Colonic mucosa (tissue), 4 donors: ENCODE results near the gene RNASE13. TPM values are rescaled to one million over a fixed set of nuclear protein-coding genes. Genes with fewer than 3 reads are reported as not detected.

Experiments
- DNase-seq: peaks from one replicate; pipeline ENCODE4 v3.0.0-alpha.2; 2020
- H3K27ac ChIP-seq: fragments of 200-600 bp; one replicate; pipeline ENCODE4 v1.8.0; 2021
- H3K27me3 ChIP-seq: fragments of 200-600 bp; one replicate; pipeline ENCODE4 v1.8.0; 2021
- H3K36me3 ChIP-seq: fragments of 200-600 bp; one replicate; pipeline ENCODE4 v1.8.0; 2021
- H3K4me1 ChIP-seq: fragments of 200-600 bp; one replicate; pipeline ENCODE4 v1.8.0; 2021; ENCODE audit warnings: mild to moderate bottlenecking
- H3K4me3 ChIP-seq: fragments of 200-600 bp; one replicate; pipeline ENCODE4 v1.8.0; 2021
- H3K9ac ChIP-seq, 2 donors: one replicate each; pipeline ENCODE4 v1.7.0; 2013; ENCODE audit warnings: control low read depth in 2 of 2, low read depth in 2 of 2, low read length in 2 of 2
- H3K9me3 ChIP-seq: fragments of 200-600 bp; one replicate; pipeline ENCODE4 v1.8.0; 2021
- intact Hi-C: fragments of 100-400 bp; cut with DNase I; formaldehyde crosslinking; loops from one replicate; pipeline ENCODE4 v1.14.1; 2022
- total RNA-seq, 2 donors: library from RNA; stranded (reverse); fragmentation: NEBNext Ultra II Directional in 1 of 2; extraction: Animal tissue kit (Norgen Biotek cat#: 25700) in 1 of 2; gene quantifications; one replicate each; pipeline ENCODE4 v1.2.1, GENCODE V29; 2021
- TF ChIP-seq, protein P1 (sequence below): fragments of 200-600 bp; IDR thresholded peaks from one replicate; pipeline ENCODE4 v1.8.0; 2022; ENCODE audit warnings: antibody characterized with exemption, mild to moderate bottlenecking
- donor health status: healthy.
- donor health status: DM: no; HTN: no; CAD: no.
- donor health status: DM: no; HTN: no; CAD: no.

RNASE13 gene
- total RNA-seq, 2 donors from 2014 or later = not detected

DNA sequence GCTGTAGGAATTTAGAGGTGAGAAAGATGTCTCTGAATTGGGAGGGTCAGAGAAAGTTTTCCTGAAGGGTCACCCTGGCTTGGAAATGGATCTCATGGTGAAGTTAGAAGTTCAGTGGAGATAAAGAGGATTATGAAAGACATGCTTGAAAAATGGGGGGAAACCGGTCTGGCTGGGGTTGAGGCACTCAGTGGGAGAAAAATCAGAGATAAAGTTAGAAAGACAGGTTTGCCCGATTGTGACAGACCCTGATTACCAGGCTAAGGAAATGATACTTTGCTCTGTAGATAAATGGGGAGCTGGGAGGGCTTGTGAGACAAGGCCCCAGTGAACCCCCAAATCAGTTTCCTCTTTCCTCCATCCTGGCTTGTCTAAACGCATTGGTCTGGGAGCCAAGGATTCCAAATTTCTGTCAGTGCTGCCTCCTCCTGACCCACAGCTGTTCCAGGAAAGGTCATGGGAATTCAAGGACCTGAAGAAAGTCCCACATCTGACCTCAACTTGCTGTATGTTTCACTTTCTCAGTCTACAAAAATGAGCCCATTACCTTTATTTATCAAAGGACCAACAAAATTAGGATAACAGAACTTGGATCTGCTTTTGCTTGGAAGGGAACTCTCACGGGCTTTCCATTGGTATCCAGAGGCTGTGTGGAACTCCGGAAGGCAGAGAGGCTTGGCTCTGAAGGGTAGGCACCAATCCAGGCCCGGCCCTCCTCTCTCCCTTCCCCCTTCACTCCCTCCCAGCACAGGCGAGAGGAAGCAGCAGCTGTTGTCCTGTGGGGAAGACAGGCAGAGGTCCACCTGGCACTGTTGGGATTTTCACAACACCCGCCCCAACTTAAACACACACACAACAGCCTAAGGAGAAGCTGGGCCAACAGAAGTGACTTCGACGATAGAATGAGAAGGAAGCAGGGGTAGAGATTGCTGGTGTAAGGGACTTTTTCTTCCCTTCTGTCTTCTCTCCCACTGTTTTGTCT lies 4.1 kb upstream of the RNASE13 start:
- no peaks in the 10 kb centered on the region for H3K27me3 ChIP-seq
- intact Hi-C loops = loop anchor here (10.0 kb wide), 1 partner anchor 184 kb away; no protein-coding TSS in a partner anchor
- no peak overlapping the region for H3K4me3 ChIP-seq
- no peaks in the 10 kb centered on the region for H3K36me3 ChIP-seq
- H3K27ac ChIP-seq = peak overlapping the region; percentile 69
- peak; percentile 88 for DNase-seq
- TF ChIP-seq, protein P1, sequence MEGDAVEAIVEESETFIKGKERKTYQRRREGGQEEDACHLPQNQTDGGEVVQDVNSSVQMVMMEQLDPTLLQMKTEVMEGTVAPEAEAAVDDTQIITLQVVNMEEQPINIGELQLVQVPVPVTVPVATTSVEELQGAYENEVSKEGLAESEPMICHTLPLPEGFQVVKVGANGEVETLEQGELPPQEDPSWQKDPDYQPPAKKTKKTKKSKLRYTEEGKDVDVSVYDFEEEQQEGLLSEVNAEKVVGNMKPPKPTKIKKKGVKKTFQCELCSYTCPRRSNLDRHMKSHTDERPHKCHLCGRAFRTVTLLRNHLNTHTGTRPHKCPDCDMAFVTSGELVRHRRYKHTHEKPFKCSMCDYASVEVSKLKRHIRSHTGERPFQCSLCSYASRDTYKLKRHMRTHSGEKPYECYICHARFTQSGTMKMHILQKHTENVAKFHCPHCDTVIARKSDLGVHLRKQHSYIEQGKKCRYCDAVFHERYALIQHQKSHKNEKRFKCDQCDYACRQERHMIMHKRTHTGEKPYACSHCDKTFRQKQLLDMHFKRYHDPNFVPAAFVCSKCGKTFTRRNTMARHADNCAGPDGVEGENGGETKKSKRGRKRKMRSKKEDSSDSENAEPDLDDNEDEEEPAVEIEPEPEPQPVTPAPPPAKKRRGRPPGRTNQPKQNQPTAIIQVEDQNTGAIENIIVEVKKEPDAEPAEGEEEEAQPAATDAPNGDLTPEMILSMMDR = no peak
- H3K9me3 ChIP-seq = no peaks in the 10 kb centered on the region
- peak overlapping the region in 1 of 2 donors; percentile 30 for H3K9ac ChIP-seq
- H3K4me1 ChIP-seq = peaks cover 6% of the 10 kb centered on the region

DNA sequence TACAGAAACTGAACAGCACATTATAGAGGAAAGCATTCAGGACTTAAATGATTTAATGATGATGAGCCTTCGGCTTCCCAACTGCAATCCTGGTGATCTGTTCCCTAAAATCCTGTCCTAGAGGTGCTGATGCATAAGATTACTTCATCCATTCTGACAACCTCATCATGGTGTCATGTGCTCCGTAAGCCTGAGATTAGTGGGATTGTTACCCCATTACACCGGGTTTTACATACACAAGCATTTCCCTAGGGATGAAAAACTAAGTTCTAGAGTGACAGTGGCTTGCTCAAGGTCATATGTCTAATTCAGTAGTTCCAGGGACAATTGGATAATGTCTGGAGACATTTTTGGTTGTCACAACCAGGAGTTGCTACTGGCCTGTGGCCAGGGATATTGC lies 2.5 kb upstream of the RNASE13 start:
- no peak overlapping the region for H3K9ac ChIP-seq
- H3K27me3 ChIP-seq = no peaks in the 10 kb centered on the region
- no peaks in the 10 kb centered on the region for H3K36me3 ChIP-seq
- H3K4me3 ChIP-seq = no peak overlapping the region
- H3K9me3 ChIP-seq = no peaks in the 10 kb centered on the region
- H3K27ac ChIP-seq = no peak overlapping the region
- intact Hi-C loops = loop anchor here (10.0 kb wide), 1 partner anchor 182 kb away; no protein-coding TSS in a partner anchor
- DNase-seq = no peak
- TF ChIP-seq, protein P1 = no peak
- H3K4me1 ChIP-seq = peaks cover 6% of the 10 kb centered on the region

DNA sequence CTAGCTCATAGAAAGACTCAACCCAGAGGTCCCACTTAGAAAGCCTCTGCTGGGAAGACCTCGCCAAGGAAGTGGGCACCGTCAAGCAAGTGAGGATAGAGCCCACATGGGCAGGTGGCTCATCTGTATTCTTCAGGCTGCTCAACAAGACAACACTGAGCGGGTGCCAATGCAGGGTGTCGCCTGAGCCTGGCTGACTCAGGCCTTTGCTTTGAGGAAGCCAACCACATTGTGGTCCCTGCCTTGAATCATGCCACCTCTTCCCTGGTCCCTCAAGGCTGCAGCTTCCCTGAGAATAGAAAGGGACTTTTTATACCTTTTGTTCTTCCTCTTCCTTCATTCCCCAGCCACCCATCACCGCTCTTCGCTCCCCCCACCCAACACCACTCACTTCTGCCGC lies 2.1 kb upstream of the RNASE13 start:
- Histone ChIP-seq H3K27ac (no peak overlapping the region), H3K4me3 (no peak overlapping the region), H3K36me3 (no peaks in the 10 kb centered on the region), H3K9ac (no peak overlapping the region), H3K4me1 (peaks cover 6% of the 10 kb centered on the region), H3K9me3 (no peaks in the 10 kb centered on the region), H3K27me3 (no peaks in the 10 kb centered on the region)
- DNase-seq = no peak
- intact Hi-C loops = loop anchor here (10.0 kb wide), 1 partner anchor 182 kb away; no protein-coding TSS in a partner anchor
- TF ChIP-seq, protein P1 = no peak

DNA sequence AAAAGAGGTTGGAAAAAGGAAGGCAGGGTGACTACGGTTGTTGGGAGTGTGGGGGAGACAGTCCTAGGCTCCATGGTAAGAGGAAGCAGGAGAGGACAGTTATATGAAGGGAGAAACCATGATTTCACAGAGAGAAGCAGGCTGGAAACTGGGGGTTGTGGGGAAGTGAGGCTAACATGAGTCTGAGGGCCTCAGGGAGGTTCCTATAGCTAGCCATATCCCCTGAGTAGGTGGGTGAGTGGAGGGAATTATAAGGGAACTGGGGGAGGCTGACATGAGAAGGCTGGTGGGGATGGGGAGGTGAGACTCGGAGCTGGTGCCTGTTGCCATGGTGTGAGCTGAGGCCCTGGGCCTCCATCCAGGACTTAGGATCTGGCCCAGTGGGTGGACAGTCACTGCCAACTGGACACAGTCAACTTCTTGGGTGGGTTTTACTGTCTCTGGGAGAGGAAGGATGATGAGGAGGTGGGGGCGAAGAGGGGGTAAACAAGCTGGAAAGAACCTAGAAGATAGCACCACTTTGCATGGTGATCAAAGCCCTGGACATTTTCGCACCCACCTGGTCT lies 1.4 kb downstream of the RNASE13 start:
- no peak overlapping the region for H3K9ac ChIP-seq
- intact Hi-C loops = loop anchor here (10.0 kb wide), 1 partner anchor 178 kb away; no protein-coding TSS in a partner anchor
- H3K4me1 ChIP-seq = no peaks in the 10 kb centered on the region
- H3K36me3 ChIP-seq = no peaks in the 10 kb centered on the region
- DNase-seq = no peak
- H3K4me3 ChIP-seq = no peak overlapping the region
- no peak overlapping the region for H3K27ac ChIP-seq
- H3K27me3 ChIP-seq = no peaks in the 10 kb centered on the region
- no peaks in the 10 kb centered on the region for H3K9me3 ChIP-seq
- TF ChIP-seq, protein P1 = no peak

DNA sequence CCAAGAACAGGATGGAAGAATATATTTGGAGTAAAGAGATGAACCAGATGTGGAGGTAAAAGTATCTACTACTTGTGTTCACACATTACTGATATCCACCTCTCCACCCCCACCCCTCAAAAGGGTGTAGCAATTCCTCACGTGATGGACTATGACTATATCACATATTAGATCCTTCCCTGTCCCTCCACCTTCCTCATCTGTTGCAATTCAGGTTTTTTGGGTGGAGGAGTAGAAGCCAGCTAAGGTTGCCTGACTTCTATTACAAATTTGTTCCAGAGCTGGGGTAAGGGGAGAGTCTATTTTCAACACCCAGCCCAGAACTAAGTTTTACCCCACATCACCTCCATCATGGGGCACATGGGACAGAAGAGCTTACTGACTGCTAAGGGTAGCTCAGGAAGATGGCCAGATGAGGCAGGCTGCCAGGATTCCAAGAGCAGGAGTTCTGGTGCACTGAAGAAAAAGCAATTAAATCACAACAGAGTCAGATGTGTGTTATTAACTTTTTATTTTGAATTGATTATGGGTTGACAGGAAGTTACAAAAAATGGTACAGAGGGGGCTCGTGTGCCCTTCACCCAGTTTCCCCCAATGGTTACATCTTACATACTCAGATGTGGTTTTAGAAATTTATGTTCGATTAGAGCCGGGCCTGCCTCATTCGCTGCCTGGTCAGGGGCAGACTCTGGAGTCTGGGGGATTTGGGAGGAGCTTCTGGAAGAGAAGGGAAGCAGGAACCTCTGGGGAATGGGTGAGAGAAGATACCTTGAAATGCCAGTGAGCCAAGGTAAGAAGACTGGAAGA lies 2.1 kb downstream of the RNASE13 start:
- Histone ChIP-seq H3K9me3 (no peaks in the 10 kb centered on the region), H3K27ac (no peak overlapping the region), H3K4me1 (no peaks in the 10 kb centered on the region), H3K27me3 (no peaks in the 10 kb centered on the region), H3K4me3 (no peak overlapping the region), H3K9ac (no peak overlapping the region), H3K36me3 (no peaks in the 10 kb centered on the region)
- TF ChIP-seq, protein P1 = no peak
- intact Hi-C loops = loop anchor here (10.0 kb wide), 1 partner anchor 178 kb away; no protein-coding TSS in a partner anchor
- no peak for DNase-seq
